Stimulated activated naive B cell treated with anti-CD40 and anti-IgM and Interleukin-4, amounts not matched to agents 10 μg/mL and 1 μg/mL and 100 μg/mL, for 72 hours (primary cell): ENCODE results near the gene FARS2.
A peak's percentile ranks its signal among the peaks of the same experiment; 100 is the strongest.

Source experiments
- ATAC-seq, 2 donors: fragments of 150-1000 bp; cut with Tn5 transposase; replicated peaks; 2 replicates each; pipeline ENCODE4 v1.10.0; 2021; ENCODE audit warnings: moderate library complexity in 1 of 2
- DNase-seq: peaks from one replicate; pipeline ENCODE4 v3.0.0; 2021
- H3K27ac Mint-ChIP-seq: one replicate; pipeline ENCODE4 v1.8.0; 2022; ENCODE audit warnings: mild to moderate bottlenecking, mixed read lengths
- H3K27me3 Mint-ChIP-seq, 2 donors: one replicate each; pipeline ENCODE4 v1.8.0; 2022; ENCODE audit warnings: mixed read lengths in 2 of 2
- H3K36me3 Mint-ChIP-seq, 2 donors: one replicate each; pipeline ENCODE4 v1.8.0; 2022; ENCODE audit warnings: mixed read lengths in 2 of 2, mild to moderate bottlenecking in 1 of 2
- H3K4me1 Mint-ChIP-seq, 2 donors: one replicate each; pipeline ENCODE4 v1.8.0; 2022; ENCODE audit warnings: mixed read lengths in 2 of 2, mild to moderate bottlenecking in 1 of 2
- H3K4me3 Mint-ChIP-seq, 2 donors: one replicate each; pipeline ENCODE4 v1.8.0; 2022; ENCODE audit warnings: mild to moderate bottlenecking in 2 of 2, mixed read lengths in 2 of 2, moderate library complexity in 1 of 2
- H3K9me3 Mint-ChIP-seq, 2 donors: one replicate each; pipeline ENCODE4 v1.8.0; 2022; ENCODE audit warnings: mixed read lengths in 2 of 2, mild to moderate bottlenecking in 1 of 2

The FARS2 gene

DNA sequence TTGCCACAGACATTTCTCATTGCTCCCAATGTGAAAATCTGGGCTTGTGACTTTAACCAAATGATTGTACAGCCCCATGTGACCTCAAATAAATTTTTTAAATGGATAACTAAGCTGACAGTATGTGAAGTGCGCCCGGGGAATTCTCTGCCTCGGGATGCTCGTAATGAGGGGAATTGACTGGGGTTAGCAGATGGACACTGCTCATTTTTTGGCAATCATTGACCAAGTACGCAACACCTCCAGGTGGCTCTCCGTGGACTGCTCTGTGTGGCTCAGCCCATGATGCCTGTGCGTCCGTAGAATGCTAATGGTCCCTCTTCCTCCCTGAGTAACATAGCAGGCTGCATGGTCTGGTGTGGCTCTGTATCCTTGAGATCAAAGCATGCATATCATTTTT is 42.4 kb downstream of the FARS2 start:
- H3K9me3 Mint-ChIP-seq = no peaks in the 10 kb centered on the region
- H3K27ac Mint-ChIP-seq = peak overlapping the region; percentile 68
- peak overlapping the region in 1 of 2 donors; percentile 10 for H3K4me3 Mint-ChIP-seq
- peaks cover 5 to 9% of the 10 kb centered on the region in 2 donors for H3K36me3 Mint-ChIP-seq
- H3K27me3 Mint-ChIP-seq = no peaks in the 10 kb centered on the region
- DNase-seq (no peak), ATAC-seq (no peak)
- H3K4me1 Mint-ChIP-seq = peaks cover 30 to 37% of the 10 kb centered on the region in 2 donors

DNA sequence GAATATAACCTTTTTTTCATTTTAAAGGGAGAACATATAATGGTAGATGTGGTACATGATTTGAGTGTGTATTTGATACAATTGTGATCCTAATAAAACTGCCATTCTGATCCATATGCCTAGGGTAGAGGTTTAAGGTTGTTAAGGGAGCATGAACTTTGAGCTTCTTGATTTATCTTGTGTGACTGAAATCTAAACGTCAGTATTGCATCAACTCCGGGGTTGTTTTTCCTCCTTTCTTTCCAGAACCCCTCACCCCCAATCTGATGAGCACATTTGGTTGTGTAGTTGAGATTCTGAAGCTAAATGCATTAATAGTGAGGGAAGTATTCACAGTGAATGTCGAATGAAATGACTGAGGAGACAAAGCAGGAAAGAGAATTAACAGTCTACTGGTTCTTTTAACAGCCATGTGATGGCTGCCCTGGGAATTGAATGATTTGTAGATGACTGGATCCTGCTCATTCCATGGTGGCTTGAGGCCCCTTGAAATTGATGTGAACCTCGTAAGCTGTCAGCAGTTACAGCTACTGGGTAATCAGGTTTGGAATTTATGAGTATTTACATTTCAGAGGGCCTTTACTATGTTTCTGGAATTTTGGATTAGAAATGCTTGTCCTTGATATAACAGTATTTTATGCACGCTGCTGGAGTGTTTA is 44.8 kb downstream of the FARS2 start:
- H3K27me3 Mint-ChIP-seq = no peaks in the 10 kb centered on the region
- peaks cover 5 to 13% of the 10 kb centered on the region in 2 donors for H3K36me3 Mint-ChIP-seq
- H3K4me1 Mint-ChIP-seq = peaks cover 31 to 34% of the 10 kb centered on the region in 2 donors
- DNase-seq (no peak), ATAC-seq (no peak)
- H3K9me3 Mint-ChIP-seq = no peaks in the 10 kb centered on the region
- H3K27ac Mint-ChIP-seq = no peak overlapping the region
- no peak overlapping the region for H3K4me3 Mint-ChIP-seq

DNA sequence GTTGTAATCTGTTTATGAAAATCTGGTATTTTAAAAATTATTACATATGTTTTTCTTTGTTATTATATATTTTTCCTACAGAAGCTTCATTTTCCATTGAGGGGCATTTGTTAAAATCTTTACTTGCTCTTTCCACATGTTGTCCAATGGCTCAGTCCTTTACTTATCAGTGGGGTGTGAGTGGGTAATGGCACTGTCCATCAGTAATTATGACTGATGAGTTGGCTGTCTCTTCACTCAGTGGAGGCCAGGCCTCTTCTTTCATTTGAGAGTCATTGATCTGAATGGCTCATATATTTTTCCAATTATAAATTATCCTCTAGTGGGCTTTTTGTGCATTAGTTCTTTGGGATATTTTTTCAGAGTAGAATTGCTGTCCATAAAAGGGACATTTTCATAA is 45.7 kb downstream of the FARS2 start:
- DNase-seq = no peak
- Mint-ChIP-seq H3K36me3 (peaks cover 5 to 13% of the 10 kb centered on the region in 2 donors), H3K27me3 (no peaks in the 10 kb centered on the region), H3K4me3 (no peak overlapping the region), H3K27ac (no peak overlapping the region), H3K4me1 (peaks cover 24 to 28% of the 10 kb centered on the region in 2 donors), H3K9me3 (no peaks in the 10 kb centered on the region)
- no peak for ATAC-seq

DNA sequence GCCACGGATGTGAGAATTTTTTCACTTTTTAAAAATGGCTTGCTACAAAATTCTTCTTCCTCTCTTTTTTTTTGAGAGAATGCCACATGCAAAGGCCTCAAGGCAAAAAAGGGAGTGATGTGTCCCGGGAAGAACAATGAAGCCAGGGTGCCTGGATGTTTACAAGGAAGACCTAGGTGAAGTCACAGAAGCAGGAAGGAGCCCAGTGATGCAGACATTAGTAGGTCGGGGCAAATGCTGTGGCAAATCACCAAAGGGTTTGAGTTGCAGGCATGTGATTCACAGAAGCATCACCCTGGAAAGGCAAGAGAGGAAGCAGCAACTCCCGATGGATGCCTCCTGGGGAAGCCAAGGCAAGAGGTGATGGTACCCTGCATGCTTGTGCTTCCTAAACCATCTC is 46.8 kb downstream of the FARS2 start:
- no peak for DNase-seq
- Mint-ChIP-seq H3K27me3 (no peaks in the 10 kb centered on the region), H3K4me3 (no peak overlapping the region), H3K4me1 (peaks cover 22 to 23% of the 10 kb centered on the region in 2 donors), H3K27ac (no peak overlapping the region), H3K9me3 (no peaks in the 10 kb centered on the region), H3K36me3 (peaks cover 5 to 13% of the 10 kb centered on the region in 2 donors)
- no peak for ATAC-seq

DNA sequence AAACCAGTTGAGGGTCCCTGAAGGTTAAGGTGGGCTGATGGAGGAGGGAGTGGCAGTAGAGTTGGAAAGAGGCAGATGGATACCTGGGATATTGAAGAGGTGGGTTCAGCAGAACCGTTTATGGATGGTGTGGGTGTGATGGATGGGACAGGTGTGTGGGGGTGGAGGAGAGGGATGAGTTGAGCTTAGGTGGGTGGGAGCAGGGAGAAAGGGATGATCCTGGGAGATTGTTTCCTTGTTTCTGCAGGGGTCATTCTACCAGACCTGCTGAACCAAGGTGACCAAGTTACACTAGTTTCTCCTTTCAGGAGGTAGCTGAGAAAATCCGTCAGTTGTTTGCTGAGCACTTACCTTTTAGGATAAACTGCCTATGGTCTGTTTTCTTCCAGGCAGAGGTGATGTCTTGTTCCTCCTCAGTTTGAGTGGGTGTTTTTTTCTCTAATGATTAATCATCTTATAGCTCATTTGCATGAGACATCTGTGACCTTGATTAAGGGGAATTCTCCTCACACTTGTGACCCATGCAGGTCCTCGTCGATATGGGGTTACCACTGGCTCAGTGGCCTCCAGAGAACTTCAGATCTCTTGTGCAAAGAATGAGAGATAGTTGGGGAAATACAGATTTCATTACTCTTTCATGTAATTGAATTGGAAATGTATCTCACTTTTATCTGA is 53.0 kb downstream of the FARS2 start:
- no peak for DNase-seq
- H3K36me3 Mint-ChIP-seq = peaks cover 12 to 23% of the 10 kb centered on the region in 2 donors
- peak; percentile 98 to 99 for ATAC-seq
- peak overlapping the region; percentile 86 for H3K27ac Mint-ChIP-seq
- H3K9me3 Mint-ChIP-seq = no peaks in the 10 kb centered on the region
- peaks cover 43 to 63% of the 10 kb centered on the region in 2 donors for H3K4me1 Mint-ChIP-seq
- no peaks in the 10 kb centered on the region for H3K27me3 Mint-ChIP-seq
- peak overlapping the region; percentile 33 to 52 for H3K4me3 Mint-ChIP-seq

DNA sequence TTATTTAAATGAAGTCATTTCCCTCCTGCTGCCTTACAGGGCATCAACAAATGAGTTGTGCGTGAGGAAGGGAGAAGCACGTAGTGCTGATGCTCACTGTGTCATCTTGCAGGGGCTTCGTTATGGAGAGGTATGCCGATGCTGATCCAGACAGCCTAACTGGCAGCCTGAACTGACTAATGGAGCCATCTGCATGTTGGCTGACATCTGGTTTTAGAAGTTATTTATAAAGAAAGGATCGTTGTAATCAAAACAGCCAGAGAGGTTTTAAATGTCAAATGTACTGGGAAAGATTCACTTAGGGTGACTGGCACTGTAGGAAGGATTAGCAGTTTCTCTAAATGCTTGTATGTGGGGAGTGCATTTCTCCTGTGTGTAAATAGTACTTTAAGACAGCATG is 54.6 kb downstream of the FARS2 start:
- no peak for ATAC-seq

DNA sequence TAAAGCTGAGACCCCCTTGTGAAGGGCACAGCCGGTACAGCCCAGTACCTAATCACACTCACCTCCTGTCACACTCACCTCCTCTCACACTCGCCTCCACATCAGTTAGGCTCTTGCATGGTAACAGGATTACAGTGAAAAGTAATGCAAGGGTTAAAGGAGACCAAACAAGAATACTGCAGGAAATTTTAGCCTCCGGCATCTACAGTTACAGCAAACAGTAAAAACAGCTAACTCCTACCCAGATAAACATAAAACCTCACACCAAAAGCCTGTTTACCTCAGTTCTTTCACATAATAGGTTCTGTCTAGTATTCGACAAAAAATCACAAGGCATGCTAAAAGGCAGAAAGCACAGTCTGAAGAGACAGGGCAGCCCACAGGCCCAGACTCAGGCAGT is 55.6 kb downstream of the FARS2 start:
- H3K27me3 Mint-ChIP-seq = no peaks in the 10 kb centered on the region
- peaks cover 38 to 68% of the 10 kb centered on the region in 2 donors for H3K4me1 Mint-ChIP-seq
- DNase-seq (no peak), ATAC-seq (no peak)
- H3K4me3 Mint-ChIP-seq = no peak overlapping the region
- no peak overlapping the region for H3K27ac Mint-ChIP-seq
- H3K36me3 Mint-ChIP-seq = peaks cover 18 to 23% of the 10 kb centered on the region in 2 donors
- no peaks in the 10 kb centered on the region for H3K9me3 Mint-ChIP-seq

More for the DNA sequence above, 54.6 kb downstream of the FARS2 start:
- DNase-seq = no peak
- no peak overlapping the region for H3K4me3 Mint-ChIP-seq
- H3K27me3 Mint-ChIP-seq = no peaks in the 10 kb centered on the region
- no peak overlapping the region for H3K27ac Mint-ChIP-seq
- H3K4me1 Mint-ChIP-seq = peaks cover 37 to 64% of the 10 kb centered on the region in 2 donors
- peaks cover 15 to 23% of the 10 kb centered on the region in 2 donors for H3K36me3 Mint-ChIP-seq
- no peaks in the 10 kb centered on the region for H3K9me3 Mint-ChIP-seq

DNA sequence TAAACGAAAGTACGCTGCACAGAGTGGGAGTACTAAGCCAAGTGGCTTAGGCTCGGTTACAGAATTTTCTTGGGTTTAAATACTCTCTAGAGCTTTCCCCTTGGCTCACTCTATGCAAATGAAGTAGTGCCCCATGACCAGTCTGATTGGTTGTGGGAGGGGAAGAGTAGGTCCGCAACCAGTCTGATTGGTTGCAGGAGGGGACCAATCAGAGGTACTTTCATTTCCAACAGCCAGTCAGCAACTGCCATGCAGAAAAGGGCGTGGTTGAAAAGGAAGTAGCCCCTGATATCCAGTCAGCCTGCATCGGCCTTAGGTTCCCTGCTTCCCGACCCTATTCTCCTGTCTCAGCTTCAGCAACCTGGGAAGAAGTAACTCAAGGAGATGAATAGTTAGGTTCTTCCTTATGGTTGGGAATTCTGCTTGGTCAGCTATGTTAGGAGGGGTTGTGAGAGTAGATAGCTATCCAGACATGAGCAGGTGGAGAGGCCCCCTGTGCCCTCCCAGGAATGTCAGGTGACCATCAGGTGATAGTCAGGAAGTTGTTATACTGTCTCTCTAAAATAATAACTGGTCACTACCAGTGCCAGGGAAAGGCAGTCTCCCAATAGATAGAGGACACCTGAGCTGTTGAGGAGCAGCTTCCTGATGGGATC is 57.4 kb downstream of the FARS2 start:
- H3K9me3 Mint-ChIP-seq = peaks cover 2 to 4% of the 10 kb centered on the region in 2 donors
- H3K4me3 Mint-ChIP-seq = no peak overlapping the region
- no peak overlapping the region for H3K27ac Mint-ChIP-seq
- H3K4me1 Mint-ChIP-seq = peaks cover 35 to 53% of the 10 kb centered on the region in 2 donors
- ATAC-seq (no peak), DNase-seq (no peak)
- no peaks in the 10 kb centered on the region for H3K27me3 Mint-ChIP-seq
- H3K36me3 Mint-ChIP-seq = peaks cover 22 to 28% of the 10 kb centered on the region in 2 donors

DNA sequence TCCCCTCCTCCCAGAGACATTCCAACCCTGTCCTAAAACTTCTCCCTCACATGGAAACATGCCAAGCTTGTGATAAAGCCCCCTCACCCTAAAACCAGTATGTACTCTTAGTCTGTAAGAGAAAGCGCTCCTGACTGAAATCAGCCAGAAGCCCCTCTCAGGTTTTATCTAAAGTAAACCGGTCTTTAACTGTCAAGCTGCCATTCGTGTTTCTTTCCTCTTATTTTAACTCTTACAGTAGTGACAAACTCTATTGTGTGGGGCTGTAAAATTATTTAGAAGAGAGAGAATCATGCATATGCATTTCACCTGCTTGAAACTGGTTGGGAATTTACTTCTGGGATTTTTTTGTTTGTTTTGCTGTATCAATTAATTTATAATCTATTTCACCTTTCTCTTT is 62.7 kb downstream of the FARS2 start:
- Mint-ChIP-seq H3K4me1 (peaks cover 7 to 17% of the 10 kb centered on the region in 2 donors), H3K36me3 (peaks cover 24 to 30% of the 10 kb centered on the region in 2 donors), H3K4me3 (no peak overlapping the region), H3K27me3 (no peaks in the 10 kb centered on the region), H3K9me3 (peaks cover 5 to 7% of the 10 kb centered on the region in 2 donors), H3K27ac (no peak overlapping the region)
- no peak for ATAC-seq
- no peak for DNase-seq

DNA sequence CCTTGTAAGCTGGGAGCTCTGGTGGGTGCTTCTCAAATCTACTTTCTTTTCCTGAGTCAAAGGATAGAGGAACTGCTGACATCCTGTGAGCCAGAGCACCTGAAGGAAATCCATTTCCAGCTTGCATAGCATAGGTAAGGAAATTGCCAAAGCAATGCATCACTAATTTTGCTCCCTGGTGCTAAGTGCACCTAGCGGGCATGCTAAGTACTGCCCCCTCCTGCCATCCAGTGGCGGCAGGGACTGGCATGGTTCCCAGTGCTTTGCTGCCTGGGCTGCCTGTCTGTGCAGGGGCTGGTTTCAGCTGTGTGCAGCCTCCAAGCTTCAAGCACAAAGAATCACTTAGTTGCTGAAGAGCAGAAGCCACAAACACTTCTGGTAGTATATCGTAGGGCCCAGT is 63.9 kb downstream of the FARS2 start:
- H3K4me1 Mint-ChIP-seq = peaks cover 7 to 15% of the 10 kb centered on the region in 2 donors
- H3K9me3 Mint-ChIP-seq = peaks cover 5 to 7% of the 10 kb centered on the region in 2 donors
- ATAC-seq (no peak), DNase-seq (no peak)
- no peaks in the 10 kb centered on the region for H3K27me3 Mint-ChIP-seq
- H3K27ac Mint-ChIP-seq = no peak overlapping the region
- peaks cover 24 to 27% of the 10 kb centered on the region in 2 donors for H3K36me3 Mint-ChIP-seq
- H3K4me3 Mint-ChIP-seq = no peak overlapping the region

DNA sequence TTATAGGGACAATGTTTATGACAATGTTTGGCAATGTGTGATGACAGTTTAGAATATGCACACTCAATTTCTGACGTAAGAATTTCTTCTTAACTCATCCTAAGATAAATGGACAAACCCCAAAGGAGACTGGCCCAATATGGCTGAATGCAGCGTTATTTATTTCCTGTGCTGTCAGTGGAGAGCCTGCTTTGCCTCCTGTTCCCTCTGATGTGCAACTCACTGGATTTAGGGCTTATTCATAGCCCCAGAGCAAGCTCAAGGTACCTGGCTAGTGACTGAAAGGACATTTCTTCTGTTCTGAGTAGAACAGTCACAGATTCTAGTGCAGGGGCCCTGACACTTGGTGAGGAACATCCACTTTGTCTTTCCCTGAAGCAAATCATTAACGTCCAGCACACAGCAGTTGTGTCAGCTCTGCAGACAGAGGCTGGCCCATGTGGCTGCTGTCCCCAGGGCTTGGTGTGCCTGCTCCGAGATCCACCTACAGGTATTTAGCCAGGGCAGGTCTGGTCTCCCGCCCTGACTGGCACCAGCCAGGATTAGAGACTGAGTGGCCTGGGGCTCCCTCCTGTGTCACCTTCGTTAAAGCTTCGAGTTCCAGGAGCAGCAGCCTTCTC is 64.8 kb downstream of the FARS2 start:
- Mint-ChIP-seq H3K27me3 (no peaks in the 10 kb centered on the region), H3K9me3 (peaks cover 5 to 7% of the 10 kb centered on the region in 2 donors), H3K4me3 (no peak overlapping the region), H3K4me1 (peaks cover 10 to 12% of the 10 kb centered on the region in 2 donors), H3K27ac (no peak overlapping the region), H3K36me3 (peaks cover 25 to 28% of the 10 kb centered on the region in 2 donors)
- no peak for DNase-seq
- no peak for ATAC-seq

DNA sequence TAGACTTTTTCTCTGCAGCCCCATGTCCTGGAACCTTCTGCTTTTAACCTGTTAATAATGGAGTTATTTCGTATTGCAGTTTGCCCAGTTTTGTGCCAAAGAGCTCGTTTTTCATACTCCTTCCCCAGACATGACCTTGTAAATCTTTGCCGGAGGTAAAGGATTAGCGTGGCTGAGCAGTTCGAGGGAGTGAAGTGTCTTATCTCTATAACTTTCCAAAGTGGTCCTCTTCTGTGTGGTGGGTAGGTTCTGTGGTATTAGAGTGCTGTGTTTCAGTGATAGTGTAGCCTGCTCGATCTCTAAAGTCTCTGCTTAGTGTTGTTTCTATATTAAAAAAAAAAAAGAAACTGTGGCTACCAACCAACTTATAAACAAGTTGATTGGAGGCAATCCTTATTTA is 67.5 kb downstream of the FARS2 start:
- H3K4me3 Mint-ChIP-seq = no peak overlapping the region
- H3K27ac Mint-ChIP-seq = no peak overlapping the region
- peaks cover 13 to 30% of the 10 kb centered on the region in 2 donors for H3K4me1 Mint-ChIP-seq
- H3K36me3 Mint-ChIP-seq = peaks cover 21 to 24% of the 10 kb centered on the region in 2 donors
- ATAC-seq (no peak), DNase-seq (no peak)
- H3K9me3 Mint-ChIP-seq = peaks cover 2% of the 10 kb centered on the region in 2 donors
- no peaks in the 10 kb centered on the region for H3K27me3 Mint-ChIP-seq

DNA sequence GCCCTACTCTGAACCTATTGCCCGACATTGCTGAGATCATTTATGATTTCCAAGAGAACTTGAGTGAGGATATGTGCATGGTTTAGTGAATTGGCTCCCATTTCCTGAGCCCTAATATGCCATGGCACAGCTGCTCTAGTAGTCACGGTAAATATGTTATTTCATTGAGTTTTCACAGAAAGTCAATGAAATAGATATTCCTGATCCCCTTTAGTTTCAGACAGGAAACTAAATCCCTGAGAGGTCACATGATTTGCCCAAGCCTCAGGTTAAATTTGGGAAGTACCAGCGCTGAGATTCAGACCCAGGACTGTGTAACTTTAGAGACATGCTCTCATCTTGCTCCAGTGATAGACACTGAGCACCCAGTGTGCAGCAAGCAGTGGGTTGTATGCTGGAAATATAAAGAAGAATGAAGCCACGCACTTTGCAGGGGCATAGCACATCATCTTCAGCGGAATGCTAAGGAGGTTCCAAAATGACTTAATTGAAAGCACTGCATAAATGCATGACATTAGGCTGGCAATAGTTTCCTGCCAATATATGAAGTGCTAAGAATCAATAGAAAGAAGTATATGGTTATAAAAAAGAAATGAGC is 70.6 kb downstream of the FARS2 start:
- no peak for DNase-seq
- Mint-ChIP-seq H3K4me3 (no peak overlapping the region), H3K36me3 (peaks cover 7 to 11% of the 10 kb centered on the region in 2 donors), H3K27ac (no peak overlapping the region), H3K9me3 (no peaks in the 10 kb centered on the region), H3K4me1 (peaks cover 28 to 43% of the 10 kb centered on the region in 2 donors), H3K27me3 (no peaks in the 10 kb centered on the region)
- no peak for ATAC-seq

DNA sequence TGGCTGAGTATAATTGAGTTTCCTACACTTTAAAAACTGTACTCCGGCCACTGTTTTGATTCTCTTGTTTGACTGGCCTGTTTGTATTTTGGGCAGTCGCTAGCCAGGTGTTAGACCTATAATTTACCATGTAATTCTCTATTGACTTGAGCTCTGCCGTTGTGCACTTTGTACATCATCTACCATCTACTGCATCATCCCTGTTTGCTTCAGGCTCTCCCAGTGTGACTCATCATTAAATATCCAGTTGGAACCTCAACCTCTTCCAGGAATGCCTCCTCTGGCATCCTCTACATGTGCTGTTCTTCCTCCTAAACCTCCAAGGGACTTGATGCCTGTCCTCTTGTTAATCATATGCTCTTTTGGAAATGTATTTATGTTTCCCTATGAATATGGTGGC is 72.3 kb downstream of the FARS2 start:
- Mint-ChIP-seq H3K9me3 (no peaks in the 10 kb centered on the region), H3K36me3 (peaks cover 2 to 5% of the 10 kb centered on the region in 2 donors), H3K27me3 (no peaks in the 10 kb centered on the region), H3K4me1 (peaks cover 31 to 50% of the 10 kb centered on the region in 2 donors), H3K4me3 (no peak overlapping the region), H3K27ac (no peak overlapping the region)
- no peak for DNase-seq
- no peak for ATAC-seq
